Endothelial cell of coronary artery (primary cell): ENCODE results near the gene PTPN1. TPM values are rescaled to one million over a fixed set of nuclear protein-coding genes. Genes with fewer than 3 reads are reported as not detected.

Experiments
- total RNA-seq: library from RNA; depleted of rRNA; stranded (reverse); fragments of >200 nt; gene quantifications from 2 replicates; pipeline ENCODE4 v1.2.3, GENCODE V29; 2014

PTPN1 gene
- 41.4 and 47.2 TPM in 2 replicates for total RNA-seq

DNA sequence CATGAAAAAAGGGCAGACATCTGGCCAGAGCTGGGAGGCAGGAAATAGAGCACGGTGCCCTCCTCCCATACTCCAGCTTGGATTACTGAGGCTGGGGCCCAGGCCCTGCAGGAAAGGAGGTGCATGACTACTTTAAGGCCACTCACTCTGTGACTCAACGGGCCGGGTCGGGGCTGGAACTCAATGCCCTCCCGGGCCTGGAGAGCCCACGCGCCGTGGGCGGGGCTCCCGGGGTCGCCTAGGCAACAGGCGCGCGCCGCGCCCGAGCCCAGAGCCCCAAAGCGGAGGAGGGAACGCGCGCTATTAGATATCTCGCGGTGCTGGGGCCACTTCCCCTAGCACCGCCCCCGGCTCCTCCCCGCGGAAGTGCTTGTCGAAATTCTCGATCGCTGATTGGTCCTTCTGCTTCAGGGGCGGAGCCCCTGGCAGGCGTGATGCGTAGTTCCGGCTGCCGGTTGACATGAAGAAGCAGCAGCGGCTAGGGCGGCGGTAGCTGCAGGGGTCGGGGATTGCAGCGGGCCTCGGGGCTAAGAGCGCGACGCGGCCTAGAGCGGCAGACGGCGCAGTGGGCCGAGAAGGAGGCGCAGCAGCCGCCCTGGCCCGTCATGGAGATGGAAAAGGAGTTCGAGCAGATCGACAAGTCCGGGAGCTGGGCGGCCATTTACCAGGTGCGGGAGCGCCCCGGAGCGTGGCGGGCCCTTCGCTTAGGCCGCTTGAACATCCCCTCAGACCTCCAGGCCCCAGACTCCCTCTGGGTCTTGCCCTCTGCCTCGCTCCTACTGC is at the start of gene PTPN1:
TSS of gene PTPN1 (plus strand) at position 461 of the 783 bp plus-strand sequence. CDS start at position 606, 145 bp downstream.

Other genes starting within 250 kb of the PTPN1 start
- under 0.01 TPM in 2 replicates for gene RIPOR3, start 181.2 kb downstream of the PTPN1 start, total RNA-seq
- 0.09 and 0.27 TPM in 2 replicates for gene PARD6B, start 221.2 kb downstream of the PTPN1 start, total RNA-seq